K562 (cell line): ENCODE data around the gene RNU6-7. TPM values are rescaled to one million over a fixed set of nuclear protein-coding genes. Genes with fewer than 3 reads are reported as not detected.

Source experiments
- ATAC-seq: fragments of 200-7000 bp; cut with Tn5 transposase; 3 replicates; pipeline ENCODE4 v1.9.1; 2020; ENCODE audit warnings: moderate library complexity
- BruUV-seq: library from RNA; stranded (reverse); fragments of 400-500 nt; replicated peaks from 2 replicates; lab custom pipeline; 2021; lab: Mats Ljungman, UMichigan
- CTCF ChIA-PET: fragments of 300-600 bp; formaldehyde crosslinking; extraction: SDS; loops from one replicate; lab custom pipeline; 2021; ENCODE audit warnings: low intra/inter-chr PET ratio; lab: Yijun Ruan, JAX
- POLR2A ChIA-PET: fragments of 300-600, 350-650 bp; sonication (Branson Sonifier 250); formaldehyde crosslinking; extraction: SDS; loops from one replicate; lab custom pipeline; 2021; ENCODE audit warnings: antibody characterized with exemption, inconsistent platforms; lab: Yijun Ruan, JAX
- DNase-seq, 4 experiments: peaks; one replicate each; pipeline versions ENCODE4 v3.0.0 to v3.0.0-alpha.2; 2011 to 2018; ENCODE audit warnings: low spot score in 3 of 4, mixed read lengths in 3 of 4; ENCODE audit errors: extremely low read depth in 1 of 4
- FAIRE-seq: peaks from 2 replicates; lab custom pipeline; 2011; peaks lifted over from hg19 to GRCh38; lab: Jason Lieb, UNC
- H2AFZ ChIP-seq: 2 replicates; pipeline ENCODE4 v1.6.0; 2011; ENCODE audit warnings: low read depth, low read length, control low read depth, inconsistent platforms
- H3K27ac ChIP-seq: fragments of 200-600 bp; 3 replicates; pipeline ENCODE4 v1.8.0; 2011; ENCODE audit warnings: low read depth, mild to moderate bottlenecking, control low read depth, inconsistent platforms, low read length, moderate library complexity, mixed read lengths; ENCODE audit errors: extremely low read depth
- H3K27me3 ChIP-seq, 2 experiments: fragments of 300-600 bp in 1 of 2; 2 replicates in 1 of 2; 3 replicates in 1 of 2; pipeline versions ENCODE4 v1.6.0 to v1.8.0; 2011; ENCODE audit warnings: inconsistent platforms in 2 of 2, low read length in 2 of 2, mild to moderate bottlenecking in 1 of 2, mixed read lengths in 1 of 2, moderate library complexity in 1 of 2; ENCODE audit not compliant: control insufficient read depth in 2 of 2, insufficient read depth in 2 of 2
- H3K36me3 ChIP-seq: fragments of 300-600 bp; 3 replicates; pipeline ENCODE4 v1.8.0; 2011; ENCODE audit warnings: mild to moderate bottlenecking, low read length, inconsistent platforms; ENCODE audit not compliant: control insufficient read depth, insufficient read depth
- H3K4me1 ChIP-seq, 2 experiments: fragments of 200-600 bp in 1 of 2; replicated peaks in 1 of 2; 2 replicates in 1 of 2; 3 replicates in 1 of 2; pipeline versions ENCODE4 v1.5.1 to v1.8.0; 2011; ENCODE audit warnings: inconsistent platforms in 2 of 2, low read length in 2 of 2, mild to moderate bottlenecking in 1 of 2, mixed read lengths in 1 of 2, moderate library complexity in 1 of 2; ENCODE audit not compliant: control insufficient read depth in 2 of 2, insufficient read depth in 2 of 2
- H3K4me2 ChIP-seq: 2 replicates; pipeline ENCODE4 v1.6.1; 2011; ENCODE audit warnings: low read length, control low read depth, inconsistent platforms, mixed read lengths; ENCODE audit not compliant: insufficient read depth
- H3K4me3 ChIP-seq: fragments of 200-600 bp; sonication (generic), shearing (Covaris generic); 2 replicates; pipeline ENCODE4 v1.5.1; 2016; ENCODE audit warnings: control low read depth, inconsistent platforms
- H3K79me2 ChIP-seq: fragments of 200-600 bp; 3 replicates; pipeline ENCODE4 v1.8.0; 2011; ENCODE audit warnings: low read length, inconsistent platforms; ENCODE audit not compliant: control insufficient read depth, insufficient read depth
- H3K9ac ChIP-seq, 2 experiments: 2 replicates each; pipeline versions ENCODE4 v1.6.0 to v1.6.1; 2011; ENCODE audit warnings: low read depth in 2 of 2, low read length in 2 of 2, control low read depth in 1 of 2, inconsistent platforms in 1 of 2, mild to moderate bottlenecking in 1 of 2, mixed read lengths in 1 of 2; ENCODE audit not compliant: insufficient read depth in 1 of 2
- H3K9me1 ChIP-seq: one replicate; pipeline ENCODE4 v1.6.0; 2011; ENCODE audit warnings: inconsistent platforms, mild to moderate bottlenecking, low read length, moderate library complexity; ENCODE audit not compliant: control insufficient read depth, insufficient read depth
- H3K9me3 ChIP-seq: replicated peaks from 2 replicates; pipeline ENCODE4 v1.5.1; 2011; ENCODE audit warnings: low read depth, low read length, inconsistent platforms; ENCODE audit not compliant: control insufficient read depth, insufficient read depth
- H4K20me1 ChIP-seq: replicated peaks from 2 replicates; pipeline ENCODE4 v1.6.1; 2011; ENCODE audit warnings: low read length, inconsistent platforms, mixed read lengths; ENCODE audit not compliant: control insufficient read depth, insufficient read depth
- BCL6 ChIP-seq: fragments of 250-450 bp; sonication (Bioruptor Pico); IDR thresholded peaks from 2 replicates; pipeline ENCODE4 v1.4.0; 2020
- CEBPG ChIP-seq, 3 experiments: fragments of 200-800 bp in 1 of 3; sonication (Bioruptor generic) in 1 of 3; sonication (generic) in 1 of 3; formaldehyde crosslinking in 1 of 3; IDR thresholded peaks in 2 of 3; conservative IDR thresholded peaks in 1 of 3; 2 replicates each; pipeline versions ENCODE4 v1.6.1 to v1.8.0; 2016 to 2022; ENCODE audit warnings: missing compliant biosample characterization in 2 of 3, missing genetic modification characterization in 2 of 3, mild to moderate bottlenecking in 1 of 3, missing genetic modification reagents in 1 of 3
- HDGF ChIP-seq: fragments of 450-650 bp; IDR thresholded peaks from 2 replicates; pipeline ENCODE4 v1.6.1; 2016
- NCOA2 ChIP-seq, 2 experiments: fragments of 450-650 bp; IDR thresholded peaks; 2 replicates each; pipeline ENCODE4 v1.6.1; 2018; ENCODE audit warnings: mild to moderate bottlenecking in 2 of 2, moderate library complexity in 1 of 2; ENCODE audit not compliant: partially characterized antibody in 2 of 2
- NKRF ChIP-seq: fragments of 450-650 bp; IDR thresholded peaks from 2 replicates; pipeline ENCODE4 v1.6.1; 2016; ENCODE audit warnings: borderline replicate concordance
- POLR3G ChIP-seq: IDR thresholded peaks from 2 replicates; pipeline ENCODE4 v1.6.1; 2011; ENCODE audit not compliant: insufficient read length, insufficient replicate concordance; ENCODE audit errors: extremely low read depth
- SMC3 ChIP-seq: conservative IDR thresholded peaks from 2 replicates; pipeline ENCODE4 v1.6.1; 2011; ENCODE audit warnings: low read depth, low read length, improper control_type of control experiment; ENCODE audit not compliant: insufficient read depth
- ZNF23 ChIP-seq: fragments of 250-450 bp; sonication (Bioruptor Pico); IDR thresholded peaks from 2 replicates; pipeline ENCODE4 v1.4.0; 2020; ENCODE audit warnings: mild to moderate bottlenecking
- ZNF445 ChIP-seq: fragments of 250-450 bp; sonication (Bioruptor Pico); IDR thresholded peaks from 2 replicates; pipeline ENCODE4 v1.4.0; 2020; ENCODE audit warnings: low read depth, mild to moderate bottlenecking, moderate library complexity
- ZNF699 ChIP-seq: fragments of 250-450 bp; sonication (Bioruptor Pico); IDR thresholded peaks from 2 replicates; pipeline ENCODE4 v1.8.0; 2021; ENCODE audit warnings: mild to moderate bottlenecking, moderate library complexity; ENCODE audit not compliant: insufficient replicate concordance
- WGBS: fragments of 100-300 bp; shearing (Covaris generic); methylation state at CpG from one replicate; pipeline ENCODE4 v1.1.6; 2016; ENCODE audit warnings: low coverage, mixed read lengths; ENCODE audit not compliant: insufficient coverage; ENCODE audit errors: missing lambda C conversion rate; 5-methylcytosine and 5-hydroxymethylcytosine counted together
- in situ Hi-C: fragments of 300-500 bp; cut with MboI; formaldehyde crosslinking; loops from 4 replicates; pipeline ENCODE4 v1.15.0; 2018; ENCODE audit warnings: inconsistent platforms, mixed read lengths
- intact Hi-C: fragments of 100-400 bp; cut with micrococcal nuclease; formaldehyde crosslinking; loops from 2 replicates; pipeline ENCODE4 v1.14.2; 2022
- polyA plus RNA-seq, 8 experiments: library from polyadenylated mRNA; depleted of rRNA in 4 of 8; stranded (reverse) in 5 of 8; unstranded in 3 of 8; fragments of >200 nt; fragmentation: Nextera tagmentation in 2 of 8; fragmentation: Illumina TruSeq in 1 of 8; extraction: Ambion mirVana in 2 of 8; extraction: Trizol in 1 of 8; gene quantifications; 2 replicates each; pipeline versions ENCODE4 v1.2.1 to v1.2.3, GENCODE V29; 2011 to 2014; ENCODE audit warnings: inconsistent platforms in 1 of 8, missing spikeins in 1 of 8
- total RNA-seq, 7 experiments: library from RNA; depleted of rRNA in 6 of 7; stranded (reverse); fragments of >200 nt in 6 of 7; fragmentation: Illumina TruSeq in 2 of 7; extraction: Trizol in 2 of 7; gene quantifications; 2 replicates each; pipeline versions ENCODE4 v1.2.1 to v1.2.3, GENCODE V29; 2011 to 2021; ENCODE audit warnings: low replicate concordance in 1 of 7

Gene RNU6-7
- total and polyA plus RNA-seq, 9 of the 15 experiments (the other 6 are each of a cell fraction or from before 2014, with no cell fraction given): not detected

- no peaks in the 10 kb centered on the region; a peak in 1 of 5 replicates for H3K4me1 ChIP-seq
- H3K79me2 ChIP-seq: no peaks in the 10 kb centered on the region
- H3K27me3 ChIP-seq: no peaks in the 10 kb centered on the region; a peak in 1 of 5 replicates
- no peak overlapping the region for H3K4me2 ChIP-seq
- no peak overlapping the region for H3K4me3 ChIP-seq
- no peak for DNase-seq
- intact Hi-C loops (no loop called here), in situ Hi-C loops (no loop called here)
- FAIRE-seq: no peak
- H2AFZ ChIP-seq: no peak overlapping the region
- no peak for TF ChIP-seq ZNF699 (CRISPR knock-in tag)
- TF ChIP-seq CEBPG (CRISPR knock-in tag; IDR thresholded peaks at IDR 0.05): no peak
- no peak for TF ChIP-seq CEBPG (tag; conservative IDR thresholded peaks at IDR 0.05 in 1 of 2, IDR thresholded peaks at IDR 0.05 in 1 of 2)
- TF ChIP-seq NCOA2 (IDR thresholded peaks at IDR 0.05; ENCODE audit: partially characterized antibody in 2 of 2): no peak
- no peak for TF ChIP-seq ZNF23 (CRISPR knock-in tag)
- no peak for TF ChIP-seq ZNF445 (CRISPR knock-in tag)
- no peak for TF ChIP-seq BCL6
- no peak for TF ChIP-seq NKRF
- TF ChIP-seq POLR3G: no peak
- TF ChIP-seq HDGF: no peak
- no peak for TF ChIP-seq SMC3
- 4% methylated on average over 2 of the region's 2 CpGs for WGBS
- no peak overlapping the region for H3K9ac ChIP-seq
- H3K27ac ChIP-seq: no peak overlapping the region
- ChIA-PET POLR2A (no interaction called here), CTCF (no interaction called here)
- no peaks in the 10 kb centered on the region for H3K9me3 ChIP-seq
- no peaks in the 10 kb centered on the region for H3K9me1 ChIP-seq
- ATAC-seq: no peak
- H4K20me1 ChIP-seq: no peaks in the 10 kb centered on the region
- H3K36me3 ChIP-seq: no peaks in the 10 kb centered on the region
- BruUV-seq: no TSS peak
These were observed 8.3 kb upstream of the RNU6-7 start for GRCh38 chr14:32193532-32193931.
